LNCaP clone FGC (cell line): ENCODE results near the gene STXBP6.

Experiments
- DNase-seq: peaks from one replicate; pipeline ENCODE4 v3.0.0-alpha.2; 2011; ENCODE audit warnings: low read depth
- H3K4me3 ChIP-seq: 2 replicates; pipeline ENCODE4 v1.5.1; 2011; ENCODE audit warnings: mild to moderate bottlenecking, low read depth, low read length, control low read depth
- TF ChIP-seq, protein P1 (sequence below): IDR thresholded peaks from 2 replicates; pipeline ENCODE4 v1.5.1; 2012; ENCODE audit warnings: mild to moderate bottlenecking; ENCODE audit not compliant: control insufficient read depth, insufficient read depth; ENCODE audit errors: extremely low read depth

STXBP6 gene

DNA sequence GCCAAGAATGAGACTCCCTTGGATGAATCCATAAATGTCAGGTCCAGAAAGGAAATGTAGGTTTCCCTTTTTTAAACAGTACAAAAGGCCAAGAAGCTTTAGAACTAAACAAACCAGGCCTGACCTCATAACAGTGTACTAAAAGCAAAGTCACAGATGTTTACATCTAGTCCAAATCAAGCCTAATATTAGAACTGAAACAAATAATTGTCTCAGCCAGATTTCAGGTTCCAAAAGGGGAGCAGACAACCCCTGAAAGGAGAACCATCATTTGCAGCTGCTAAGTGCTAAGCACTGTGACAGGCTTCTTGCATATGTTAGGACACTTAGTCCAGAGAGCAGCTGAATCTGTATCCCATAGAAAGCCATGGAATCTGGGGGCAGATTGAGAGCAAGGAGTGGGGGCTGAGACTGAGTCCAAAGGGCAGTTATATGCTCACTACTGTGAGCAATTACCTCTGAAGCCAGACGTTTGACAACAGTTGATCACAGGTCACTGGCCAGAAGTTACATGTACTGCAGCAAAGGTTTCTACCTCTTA is 90.1 kb downstream of the STXBP6 start:
- TF ChIP-seq, protein P1, sequence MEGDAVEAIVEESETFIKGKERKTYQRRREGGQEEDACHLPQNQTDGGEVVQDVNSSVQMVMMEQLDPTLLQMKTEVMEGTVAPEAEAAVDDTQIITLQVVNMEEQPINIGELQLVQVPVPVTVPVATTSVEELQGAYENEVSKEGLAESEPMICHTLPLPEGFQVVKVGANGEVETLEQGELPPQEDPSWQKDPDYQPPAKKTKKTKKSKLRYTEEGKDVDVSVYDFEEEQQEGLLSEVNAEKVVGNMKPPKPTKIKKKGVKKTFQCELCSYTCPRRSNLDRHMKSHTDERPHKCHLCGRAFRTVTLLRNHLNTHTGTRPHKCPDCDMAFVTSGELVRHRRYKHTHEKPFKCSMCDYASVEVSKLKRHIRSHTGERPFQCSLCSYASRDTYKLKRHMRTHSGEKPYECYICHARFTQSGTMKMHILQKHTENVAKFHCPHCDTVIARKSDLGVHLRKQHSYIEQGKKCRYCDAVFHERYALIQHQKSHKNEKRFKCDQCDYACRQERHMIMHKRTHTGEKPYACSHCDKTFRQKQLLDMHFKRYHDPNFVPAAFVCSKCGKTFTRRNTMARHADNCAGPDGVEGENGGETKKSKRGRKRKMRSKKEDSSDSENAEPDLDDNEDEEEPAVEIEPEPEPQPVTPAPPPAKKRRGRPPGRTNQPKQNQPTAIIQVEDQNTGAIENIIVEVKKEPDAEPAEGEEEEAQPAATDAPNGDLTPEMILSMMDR: no peak

DNA sequence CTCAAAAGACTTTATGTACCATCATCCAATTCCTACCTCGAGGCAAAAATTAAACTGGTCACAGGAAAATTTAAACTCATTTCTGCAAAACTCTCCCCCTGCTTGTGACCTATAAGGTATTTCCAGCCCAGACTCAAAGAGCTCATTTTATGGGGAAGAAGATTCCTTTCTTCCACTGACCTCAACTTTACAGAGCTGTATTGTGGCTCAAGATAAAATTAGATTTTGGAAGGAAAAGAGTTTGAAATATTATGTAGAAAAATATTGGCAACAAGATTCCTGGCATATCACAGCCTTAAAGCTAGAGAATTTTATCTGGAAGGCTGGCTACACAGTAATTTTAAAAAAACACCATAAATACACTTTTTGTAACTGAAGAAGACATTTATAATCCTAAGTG is 91.7 kb downstream of the STXBP6 start:
- TF ChIP-seq, protein P1: no peak
- no peak overlapping the region for H3K4me3 ChIP-seq
- no peak for DNase-seq

More for the DNA sequence above, 90.1 kb downstream of the STXBP6 start:
- no peak overlapping the region for H3K4me3 ChIP-seq
- DNase-seq: no peak

GRCh38 chr14:24957814-24958213 is 92.1 kb downstream of the STXBP6 start:
- TF ChIP-seq, protein P1: no peak
- no peak for DNase-seq
- no peak overlapping the region for H3K4me3 ChIP-seq

DNA sequence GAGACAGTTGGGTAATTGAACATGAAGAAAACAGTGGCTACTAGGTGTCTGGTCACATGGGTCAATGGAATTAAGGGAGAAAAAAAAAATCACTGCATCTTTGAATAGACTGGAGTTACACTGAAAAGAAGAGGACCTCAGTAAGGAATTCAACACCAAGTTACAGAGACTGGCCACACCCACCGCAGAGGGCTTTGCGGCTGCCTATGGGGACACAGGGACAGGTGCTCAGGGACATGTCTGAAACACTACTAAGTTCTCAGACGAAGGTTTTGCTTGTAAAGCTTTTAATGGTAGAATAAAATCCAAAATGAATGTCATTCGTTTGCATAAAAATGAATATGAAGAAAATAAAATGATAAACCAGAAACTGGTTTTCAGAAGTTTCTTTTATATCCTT is 93.8 kb downstream of the STXBP6 start:
- TF ChIP-seq, protein P1: no peak
- no peak overlapping the region for H3K4me3 ChIP-seq
- no peak for DNase-seq

DNA sequence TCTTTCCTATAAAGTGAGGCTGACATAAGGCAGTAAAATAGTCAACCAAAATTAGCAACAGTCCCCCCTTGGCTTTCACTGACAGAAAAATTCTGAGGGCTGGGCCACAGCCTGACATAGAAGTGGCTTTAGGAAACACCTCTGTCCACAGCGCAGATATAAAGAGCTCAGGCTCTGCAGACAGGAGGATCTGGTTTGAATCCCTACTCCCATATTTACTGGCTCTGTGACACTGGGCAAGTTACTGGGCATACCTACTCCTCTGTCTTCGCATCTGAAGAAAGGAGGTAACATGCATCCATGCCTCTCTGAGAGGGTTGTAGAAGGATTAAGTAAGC is 95.3 kb downstream of the STXBP6 start:
- TF ChIP-seq, protein P1: no peak
- H3K4me3 ChIP-seq: no peak overlapping the region
- no peak for DNase-seq

GRCh38 chr14:24954037-24954699 is 95.8 kb downstream of the STXBP6 start:
- peak; percentile 78 for DNase-seq
- no peak overlapping the region for H3K4me3 ChIP-seq
- TF ChIP-seq, protein P1: no peak
